GM12878 (cell line): ENCODE measurements around the gene FAM50A. TPM values are rescaled to one million over a fixed set of nuclear protein-coding genes. Genes with fewer than 3 reads are reported as not detected.

Experiments used
- ATAC-seq: fragments of 200-7000 bp; cut with Tn5 transposase; 3 replicates; pipeline ENCODE4 v1.9.1; 2020; ENCODE audit warnings: mild to moderate bottlenecking, moderate library complexity
- BruUV-seq: library from RNA; stranded (reverse); fragments of 400-500 nt; replicated peaks from 2 replicates; lab custom pipeline; 2021; lab: Mats Ljungman, UMichigan
- CTCF ChIA-PET: fragments of 300-600 bp; sonication (Branson Sonifier 250); formaldehyde crosslinking; extraction: SDS; loops from one replicate; lab custom pipeline; 2021; ENCODE audit warnings: inconsistent platforms; lab: Yijun Ruan, JAX
- POLR2A ChIA-PET: fragments of 350-600 bp; formaldehyde crosslinking; extraction: SDS; loops from one replicate; lab custom pipeline; 2021; ENCODE audit warnings: inconsistent platforms; lab: Charles Lee
- RAD21 ChIA-PET: fragments of 300-600 bp; sonication (Branson Sonifier 250); formaldehyde crosslinking; loops from one replicate; lab custom pipeline; 2023; ENCODE audit warnings: antibody characterized with exemption; ENCODE audit not compliant: unreplicated experiment; lab: Charles Lee
- SMC1A ChIA-PET: fragments of 300-600 bp; sonication (Branson Sonifier 250); formaldehyde crosslinking; loops from one replicate; lab custom pipeline; 2023; ENCODE audit not compliant: unreplicated experiment, uncharacterized antibody; lab: Charles Lee
- DNase-seq: peaks from one replicate; pipeline ENCODE4 v3.0.0-alpha.2; 2011; ENCODE audit warnings: low read depth, low spot score
- FAIRE-seq: peaks from 3 replicates; lab custom pipeline; 2011; peaks lifted over from hg19 to GRCh38; lab: Jason Lieb, UNC
- H2AFZ ChIP-seq: 2 replicates; pipeline ENCODE4 v1.6.0; 2011; ENCODE audit warnings: low read depth, low read length, control low read depth; ENCODE audit not compliant: control insufficient read depth
- H3K27ac ChIP-seq: 2 replicates; pipeline ENCODE4 v1.5.1; 2011; ENCODE audit warnings: control low read depth; ENCODE audit not compliant: control insufficient read depth, insufficient read depth
- H3K27me3 ChIP-seq, 2 experiments: replicated peaks in 1 of 2; 2 replicates each; pipeline versions ENCODE4 v1.6.0 to v1.6.1; 2011; ENCODE audit warnings: low read length in 1 of 2; ENCODE audit not compliant: control insufficient read depth in 2 of 2, insufficient read depth in 2 of 2
- H3K36me3 ChIP-seq, 2 experiments: 2 replicates each; pipeline ENCODE4 v1.5.1; 2011; ENCODE audit warnings: low read length in 1 of 2; ENCODE audit not compliant: control insufficient read depth in 2 of 2, insufficient read depth in 2 of 2
- H3K4me1 ChIP-seq: 2 replicates; pipeline ENCODE4 v1.6.1; 2011; ENCODE audit warnings: mild to moderate bottlenecking, low read length, moderate library complexity, mixed read lengths; ENCODE audit not compliant: control insufficient read depth, insufficient read depth
- H3K4me2 ChIP-seq: 2 replicates; pipeline ENCODE4 v1.6.0; 2011; ENCODE audit warnings: control low read depth; ENCODE audit not compliant: control insufficient read depth, insufficient read depth
- H3K4me3 ChIP-seq: fragments of 200-600 bp; sonication (generic); 2 replicates; pipeline ENCODE4 v1.5.1; 2016
- H3K79me2 ChIP-seq: 2 replicates; pipeline ENCODE4 v1.6.0; 2011; ENCODE audit warnings: low read length; ENCODE audit not compliant: control insufficient read depth, insufficient read depth
- H3K9ac ChIP-seq: 2 replicates; pipeline ENCODE4 v1.8.0; 2011; ENCODE audit warnings: low read length, control low read depth, mixed read lengths; ENCODE audit not compliant: control insufficient read depth, insufficient read depth
- H3K9me3 ChIP-seq: replicated peaks from 3 replicates; pipeline ENCODE4 v1.5.1; 2011; ENCODE audit warnings: mild to moderate bottlenecking, low read length; ENCODE audit not compliant: control insufficient read depth, insufficient read depth
- H4K20me1 ChIP-seq: 2 replicates; pipeline ENCODE4 v1.6.0; 2011; ENCODE audit not compliant: control insufficient read depth, insufficient read depth
- HDAC6 ChIP-seq: fragments of 200-600 bp; sonication (generic); IDR thresholded peaks from one replicate; pipeline ENCODE4 v1.8.0; 2017; ENCODE audit warnings: antibody characterized with exemption; ENCODE audit not compliant: unreplicated experiment
- NRF1 ChIP-seq: conservative IDR thresholded peaks from 2 replicates; pipeline ENCODE4 v1.6.1; 2011; ENCODE audit warnings: mild to moderate bottlenecking, low read depth, low read length, improper control_type of control experiment
- RELA ChIP-seq: fragments of 450-650 bp; IDR thresholded peaks from 2 replicates; pipeline ENCODE4 v1.8.0; 2014; ENCODE audit warnings: borderline replicate concordance; ENCODE audit not compliant: partially characterized antibody
- SMAD5 ChIP-seq: IDR thresholded peaks from 2 replicates; pipeline ENCODE4 v1.6.1; 2016; ENCODE audit warnings: antibody characterized with exemption, low read depth
- SREBF2 ChIP-seq: IDR thresholded peaks from 2 replicates; pipeline ENCODE4 v1.6.1; 2012; ENCODE audit warnings: mild to moderate bottlenecking, low read length
- STAT3 ChIP-seq: IDR thresholded peaks from 2 replicates; pipeline ENCODE4 v1.6.1; 2011; ENCODE audit warnings: low read depth, low read length, improper control_type of control experiment
- TBL1XR1 ChIP-seq: IDR thresholded peaks from 2 replicates; pipeline ENCODE4 v1.6.1; 2012; ENCODE audit warnings: low read depth, low read length, improper control_type of control experiment
- TCF3 ChIP-seq: IDR thresholded peaks from 2 replicates; pipeline ENCODE4 v1.6.1; 2012; ENCODE audit warnings: low read depth, mild to moderate bottlenecking, low read length, borderline replicate concordance; ENCODE audit not compliant: insufficient read depth
- WGBS: methylation state at CpG from one replicate; pipeline ENCODE4 v1.1.6; 2016; ENCODE audit warnings: low lambda C conversion rate; ENCODE audit not compliant: insufficient replicate concordance, insufficient coverage; ENCODE audit errors: missing lambda C conversion rate; 5-methylcytosine and 5-hydroxymethylcytosine counted together
- in situ Hi-C: fragments of 300-500 bp; cut with MboI; formaldehyde crosslinking; loops from 9 replicates; pipeline ENCODE4 v1.14.3; 2018; ENCODE audit warnings: mixed read lengths
- intact Hi-C: fragments of 100-400 bp; cut with micrococcal nuclease; formaldehyde crosslinking; loops from one replicate; pipeline ENCODE4 v1.14.2; 2022; ENCODE audit not compliant: unreplicated experiment
- polyA plus RNA-seq, 11 experiments: library from polyadenylated mRNA; depleted of rRNA in 4 of 11; unstranded in 6 of 11; stranded (reverse) in 5 of 11; fragments of >200 nt; fragmentation: Nextera tagmentation in 4 of 11; fragmentation: Illumina TruSeq in 1 of 11; extraction: Ambion mirVana in 4 of 11; extraction: Trizol in 1 of 11; gene quantifications; 1 replicate in 1 of 11; 2 replicates in 10 of 11; pipeline versions ENCODE4 v1.2.1 to v1.2.3, GENCODE V29; 2011 to 2016; ENCODE audit warnings: inconsistent platforms in 2 of 11, missing spikeins in 2 of 11, low read depth in 1 of 11
- total RNA-seq, 4 experiments: library from RNA; depleted of rRNA in 3 of 4; stranded (reverse); fragments of >200 nt in 3 of 4; fragmentation: Illumina TruSeq in 1 of 4; extraction: Trizol in 1 of 4; gene quantifications; 2 replicates each; pipeline versions ENCODE4 v1.2.1 to v1.2.3, GENCODE V29; 2013 to 2021
- TF ChIP-seq, protein P1 (sequence below): IDR thresholded peaks from 2 replicates; pipeline ENCODE4 v1.6.1; 2012; ENCODE audit warnings: low read depth, low read length, improper control_type of control experiment
- TF ChIP-seq, protein P2 (sequence below): IDR thresholded peaks from 2 replicates; pipeline ENCODE4 v1.6.1; 2011; ENCODE audit warnings: borderline replicate concordance, low read depth, mild to moderate bottlenecking, moderate library complexity, low read length; ENCODE audit not compliant: insufficient read depth, poor library complexity, severe bottlenecking
- TF ChIP-seq, protein P3 (sequence below): fragments of 450-650 bp; IDR thresholded peaks from 2 replicates; pipeline ENCODE4 v1.6.1; 2014; ENCODE audit warnings: mild to moderate bottlenecking
- TF ChIP-seq, protein P4 (sequence below): IDR thresholded peaks from 2 replicates; pipeline ENCODE4 v1.6.1; 2011; ENCODE audit warnings: low read depth, low read length, improper control_type of control experiment, borderline replicate concordance
- TF ChIP-seq, protein P5 (sequence below): fragments of 450-650 bp; conservative IDR thresholded peaks from 2 replicates; pipeline ENCODE4 v1.6.1; 2017; ENCODE audit warnings: mild to moderate bottlenecking, moderate library complexity

FAM50A gene
- total and polyA plus RNA-seq, 10 of the 15 experiments (the other 5 are each of a cell fraction or from before 2014, with no cell fraction given) = 4.2 to 46.7 (median 34.6) TPM

DNA sequence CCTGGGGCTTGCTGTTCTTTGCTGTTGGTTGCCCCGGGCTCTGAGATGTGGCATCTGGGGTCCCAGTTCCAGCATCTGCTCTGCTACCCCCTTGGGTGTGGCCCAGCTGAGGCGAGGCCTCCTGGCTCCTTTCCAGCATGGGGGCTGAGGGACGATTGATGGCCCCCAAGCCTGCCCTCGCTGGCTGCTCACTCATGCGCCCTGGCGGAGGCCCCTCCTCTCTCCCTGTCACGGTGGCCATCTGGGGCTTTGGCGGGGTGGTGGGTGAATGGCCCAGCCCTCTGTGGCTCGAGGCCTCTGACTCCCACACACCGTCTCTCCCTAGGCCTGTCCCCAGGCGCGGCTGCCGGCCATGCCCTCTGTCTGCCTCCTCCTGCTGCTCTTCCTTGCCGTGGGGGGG is 15.9 kb downstream of the FAM50A start:
- RAD21 ChIA-PET = no interaction called here
- H3K9ac ChIP-seq = no peak overlapping the region
- POLR2A ChIA-PET = interaction anchor here (0.9 kb wide), 1 partner anchor 15 kb away, joined by 4 read pairs; no protein-coding TSS in a partner anchor
- BruUV-seq = no TSS peak
- 51% methylated on average over 14 of the region's 14 CpGs for WGBS
- no peaks in the 10 kb centered on the region for H4K20me1 ChIP-seq
- TF ChIP-seq, protein P1, sequence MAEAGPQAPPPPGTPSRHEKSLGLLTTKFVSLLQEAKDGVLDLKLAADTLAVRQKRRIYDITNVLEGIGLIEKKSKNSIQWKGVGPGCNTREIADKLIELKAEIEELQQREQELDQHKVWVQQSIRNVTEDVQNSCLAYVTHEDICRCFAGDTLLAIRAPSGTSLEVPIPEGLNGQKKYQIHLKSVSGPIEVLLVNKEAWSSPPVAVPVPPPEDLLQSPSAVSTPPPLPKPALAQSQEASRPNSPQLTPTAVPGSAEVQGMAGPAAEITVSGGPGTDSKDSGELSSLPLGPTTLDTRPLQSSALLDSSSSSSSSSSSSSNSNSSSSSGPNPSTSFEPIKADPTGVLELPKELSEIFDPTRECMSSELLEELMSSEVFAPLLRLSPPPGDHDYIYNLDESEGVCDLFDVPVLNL = no peak
- TF ChIP-seq TBL1XR1 (no peak), RELA (no peak), TCF3 (no peak), HDAC6 (no peak), SMAD5 (no peak), SREBF2 (no peak), STAT3 (no peak), NRF1 (no peak)
- TF ChIP-seq, protein P2, sequence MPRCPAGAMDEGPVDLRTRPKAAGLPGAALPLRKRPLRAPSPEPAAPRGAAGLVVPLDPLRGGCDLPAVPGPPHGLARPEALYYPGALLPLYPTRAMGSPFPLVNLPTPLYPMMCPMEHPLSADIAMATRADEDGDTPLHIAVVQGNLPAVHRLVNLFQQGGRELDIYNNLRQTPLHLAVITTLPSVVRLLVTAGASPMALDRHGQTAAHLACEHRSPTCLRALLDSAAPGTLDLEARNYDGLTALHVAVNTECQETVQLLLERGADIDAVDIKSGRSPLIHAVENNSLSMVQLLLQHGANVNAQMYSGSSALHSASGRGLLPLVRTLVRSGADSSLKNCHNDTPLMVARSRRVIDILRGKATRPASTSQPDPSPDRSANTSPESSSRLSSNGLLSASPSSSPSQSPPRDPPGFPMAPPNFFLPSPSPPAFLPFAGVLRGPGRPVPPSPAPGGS = no peak
- TF ChIP-seq, protein P3, sequence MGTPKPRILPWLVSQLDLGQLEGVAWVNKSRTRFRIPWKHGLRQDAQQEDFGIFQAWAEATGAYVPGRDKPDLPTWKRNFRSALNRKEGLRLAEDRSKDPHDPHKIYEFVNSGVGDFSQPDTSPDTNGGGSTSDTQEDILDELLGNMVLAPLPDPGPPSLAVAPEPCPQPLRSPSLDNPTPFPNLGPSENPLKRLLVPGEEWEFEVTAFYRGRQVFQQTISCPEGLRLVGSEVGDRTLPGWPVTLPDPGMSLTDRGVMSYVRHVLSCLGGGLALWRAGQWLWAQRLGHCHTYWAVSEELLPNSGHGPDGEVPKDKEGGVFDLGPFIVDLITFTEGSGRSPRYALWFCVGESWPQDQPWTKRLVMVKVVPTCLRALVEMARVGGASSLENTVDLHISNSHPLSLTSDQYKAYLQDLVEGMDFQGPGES = no peak
- TF ChIP-seq, protein P4, sequence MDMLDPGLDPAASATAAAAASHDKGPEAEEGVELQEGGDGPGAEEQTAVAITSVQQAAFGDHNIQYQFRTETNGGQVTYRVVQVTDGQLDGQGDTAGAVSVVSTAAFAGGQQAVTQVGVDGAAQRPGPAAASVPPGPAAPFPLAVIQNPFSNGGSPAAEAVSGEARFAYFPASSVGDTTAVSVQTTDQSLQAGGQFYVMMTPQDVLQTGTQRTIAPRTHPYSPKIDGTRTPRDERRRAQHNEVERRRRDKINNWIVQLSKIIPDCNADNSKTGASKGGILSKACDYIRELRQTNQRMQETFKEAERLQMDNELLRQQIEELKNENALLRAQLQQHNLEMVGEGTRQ = no peak
- TF ChIP-seq, protein P5, sequence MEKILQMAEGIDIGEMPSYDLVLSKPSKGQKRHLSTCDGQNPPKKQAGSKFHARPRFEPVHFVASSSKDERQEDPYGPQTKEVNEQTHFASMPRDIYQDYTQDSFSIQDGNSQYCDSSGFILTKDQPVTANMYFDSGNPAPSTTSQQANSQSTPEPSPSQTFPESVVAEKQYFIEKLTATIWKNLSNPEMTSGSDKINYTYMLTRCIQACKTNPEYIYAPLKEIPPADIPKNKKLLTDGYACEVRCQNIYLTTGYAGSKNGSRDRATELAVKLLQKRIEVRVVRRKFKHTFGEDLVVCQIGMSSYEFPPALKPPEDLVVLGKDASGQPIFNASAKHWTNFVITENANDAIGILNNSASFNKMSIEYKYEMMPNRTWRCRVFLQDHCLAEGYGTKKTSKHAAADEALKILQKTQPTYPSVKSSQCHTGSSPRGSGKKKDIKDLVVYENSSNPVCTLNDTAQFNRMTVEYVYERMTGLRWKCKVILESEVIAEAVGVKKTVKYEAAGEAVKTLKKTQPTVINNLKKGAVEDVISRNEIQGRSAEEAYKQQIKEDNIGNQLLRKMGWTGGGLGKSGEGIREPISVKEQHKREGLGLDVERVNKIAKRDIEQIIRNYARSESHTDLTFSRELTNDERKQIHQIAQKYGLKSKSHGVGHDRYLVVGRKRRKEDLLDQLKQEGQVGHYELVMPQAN = no peak
- TF ChIP-seq, all 136 proteins: peak for 0
- ATAC-seq (no peak), FAIRE-seq (no peak), DNase-seq (no peak)
- H3K4me1 ChIP-seq = no peaks in the 10 kb centered on the region
- no peaks in the 10 kb centered on the region for H3K27me3 ChIP-seq
- peaks cover 9% of the 10 kb centered on the region for H3K79me2 ChIP-seq
- in situ Hi-C loops (no loop called here), intact Hi-C loops (no loop called here)
- no peaks in the 10 kb centered on the region; the same call in 2 of the 3 replicates for H3K9me3 ChIP-seq
- SMC1A ChIA-PET = interaction anchor here (1.0 kb wide), 1 partner anchor 67 kb away, joined by 3 read pairs; no protein-coding TSS in a partner anchor
- CTCF ChIA-PET = interaction anchor here (1.4 kb wide), 1 partner anchor 87 kb away, joined by 3 read pairs; no protein-coding TSS in a partner anchor
- H3K36me3 ChIP-seq = no peaks in the 10 kb centered on the region
- H2AFZ ChIP-seq = no peak overlapping the region
- no peak overlapping the region for H3K4me3 ChIP-seq
- peak overlapping the region; percentile 54 for H3K4me2 ChIP-seq
- H3K27ac ChIP-seq = no peak overlapping the region
